HL-60/S4 treated with retinoic acid at 250 ng/mL for 4 days and 3 days (cell line): ENCODE results near the gene FAM193A.
"Not testable (repeated sequence)": the region's sequence is repeated elsewhere in the genome, so short reads cannot be mapped to it uniquely, and the experiment has no call there.

Source experiments
- in situ Hi-C: fragments of 300-500 bp; cut with MboI; formaldehyde crosslinking; loops from 2 replicates; pipeline ENCODE4 v1.7.0; 2022; ENCODE audit warnings: low sequenced_read_pairs

The FAM193A gene

GRCh38 chr4:2648159-2648814, 111.8 kb downstream of the FAM193A start:
- in situ Hi-C loops, result no loop called here

GRCh38 chr4:2649604-2650114, 113.2 kb downstream of the FAM193A start:
- in situ Hi-C loops, result no loop called here

- in situ Hi-C loops, result no loop called here
Observed at GRCh38 chr4:2650276-2650675, 113.8 kb downstream of the FAM193A start.

- in situ Hi-C loops, result no loop called here
Observed at GRCh38 chr4:2651546-2651945, 115.1 kb downstream of the FAM193A start.

GRCh38 chr4:2651998-2652397, 115.6 kb downstream of the FAM193A start:
- in situ Hi-C loops, result no loop called here

GRCh38 chr4:2652415-2653160, 116.1 kb downstream of the FAM193A start:
- in situ Hi-C loops, result no loop called here

GRCh38 chr4:2660596-2661211, 124.3 kb downstream of the FAM193A start:
- in situ Hi-C loops, result no loop called here

- in situ Hi-C loops, result no loop called here
Observed at GRCh38 chr4:2662598-2662997, 126.2 kb downstream of the FAM193A start.

GRCh38 chr4:2663275-2663674, 126.8 kb downstream of the FAM193A start:
- in situ Hi-C loops, result no loop called here

- in situ Hi-C loops, result no loop called here
Observed at GRCh38 chr4:2666722-2667247, 130.3 kb downstream of the FAM193A start.

- in situ Hi-C loops, result no loop called here
Observed at GRCh38 chr4:2667428-2667827, 131.0 kb downstream of the FAM193A start.

- in situ Hi-C loops, result no loop called here
Observed at GRCh38 chr4:2671267-2671895, 134.9 kb downstream of the FAM193A start.

GRCh38 chr4:2672082-2672481, 135.6 kb downstream of the FAM193A start:
- in situ Hi-C loops, result no loop called here

- in situ Hi-C loops, result no loop called here
Observed at GRCh38 chr4:2672700-2673099, 136.3 kb downstream of the FAM193A start.

- in situ Hi-C loops, result no loop called here
Observed at GRCh38 chr4:2673157-2673556, 136.7 kb downstream of the FAM193A start.

- in situ Hi-C loops, result not testable (repeated sequence)
Observed at GRCh38 chr4:2679762-2680161, 143.3 kb downstream of the FAM193A start.

GRCh38 chr4:2684486-2684885, 148.0 kb downstream of the FAM193A start:
- in situ Hi-C loops, result no loop called here

GRCh38 chr4:2685541-2685940, 149.1 kb downstream of the FAM193A start:
- in situ Hi-C loops, result no loop called here

GRCh38 chr4:2686379-2687265, 150.2 kb downstream of the FAM193A start:
- in situ Hi-C loops, result no loop called here

- in situ Hi-C loops, result no loop called here
Observed at GRCh38 chr4:2688281-2688680, 151.8 kb downstream of the FAM193A start.
